Mesendoderm (in vitro differentiated cells): ENCODE measurements around the gene LRIG2.
A peak's percentile ranks its signal among the peaks of the same experiment; 100 is the strongest.

Experiments
- DNase-seq: peaks from one replicate; pipeline ENCODE4 v3.0.0; 2013
- H2AK5ac ChIP-seq: 2 replicates; pipeline ENCODE4 v1.6.1; 2013; ENCODE audit warnings: low read length, inconsistent platforms
- H2BK120ac ChIP-seq: 2 replicates; pipeline ENCODE4 v1.6.1; 2013; ENCODE audit warnings: low read depth, mild to moderate bottlenecking, low read length, moderate library complexity, mixed read lengths
- H2BK15ac ChIP-seq: replicated peaks from 2 replicates; pipeline ENCODE4 v1.6.1; 2013; ENCODE audit warnings: low read depth, mild to moderate bottlenecking, moderate library complexity
- H2BK5ac ChIP-seq: 2 replicates; pipeline ENCODE4 v1.6.1; 2013; ENCODE audit warnings: low read length, inconsistent platforms
- H3K18ac ChIP-seq: 2 replicates; pipeline ENCODE4 v1.6.1; 2013; ENCODE audit warnings: mild to moderate bottlenecking, low read length, mixed read lengths
- H3K23ac ChIP-seq: one replicate; pipeline ENCODE4 v1.6.1; 2013; ENCODE audit warnings: low read length
- H3K27ac ChIP-seq: 2 replicates; pipeline ENCODE4 v1.5.1; 2013; ENCODE audit warnings: low read depth, mild to moderate bottlenecking, inconsistent platforms, low read length, moderate library complexity
- H3K27me3 ChIP-seq: 2 replicates; pipeline ENCODE4 v1.6.1; 2013; ENCODE audit warnings: low read length, control low read depth, mild to moderate bottlenecking, inconsistent platforms; ENCODE audit not compliant: insufficient read depth, poor library complexity
- H3K36me3 ChIP-seq: 2 replicates; pipeline ENCODE4 v1.6.1; 2013; ENCODE audit warnings: low read length, inconsistent platforms; ENCODE audit not compliant: control insufficient read depth, insufficient read depth
- H3K4ac ChIP-seq: one replicate; pipeline ENCODE4 v1.6.1; 2013; ENCODE audit warnings: low read depth, mild to moderate bottlenecking, low read length, moderate library complexity
- H3K4me1 ChIP-seq: 2 replicates; pipeline ENCODE4 v1.6.1; 2013; ENCODE audit warnings: low read depth, low read length, inconsistent platforms; ENCODE audit not compliant: control insufficient read depth
- H3K4me2 ChIP-seq: 2 replicates; pipeline ENCODE4 v1.6.1; 2013; ENCODE audit warnings: low read length
- H3K4me3 ChIP-seq: 2 replicates; pipeline ENCODE4 v1.5.1; 2013; ENCODE audit warnings: mild to moderate bottlenecking, low read length
- H3K56ac ChIP-seq: one replicate; pipeline ENCODE4 v1.6.1; 2013; ENCODE audit warnings: low read length
- H3K79me1 ChIP-seq: 2 replicates; pipeline ENCODE4 v1.6.1; 2013; ENCODE audit warnings: low read length, inconsistent platforms
- H3K79me2 ChIP-seq: 2 replicates; pipeline ENCODE4 v1.6.1; 2013; ENCODE audit warnings: mild to moderate bottlenecking, low read length; ENCODE audit not compliant: control insufficient read depth, insufficient read depth
- H3K9ac ChIP-seq: 2 replicates; pipeline ENCODE4 v1.6.1; 2013; ENCODE audit warnings: low read length, inconsistent platforms
- H4K5ac ChIP-seq: one replicate; pipeline ENCODE4 v1.6.1; 2013; ENCODE audit warnings: low read length
- H4K8ac ChIP-seq: one replicate; pipeline ENCODE4 v1.6.1; 2013; ENCODE audit warnings: low read depth, mild to moderate bottlenecking, control low read depth, low read length, moderate library complexity
- WGBS: extraction: QIAGEN DNeasy Blood & Tissue Kit; methylation state at CpG from one replicate; pipeline ENCODE4 v1.1.7; 2013; ENCODE audit warnings: low lambda C conversion rate, missing lambda C conversion rate; ENCODE audit not compliant: insufficient coverage; ENCODE audit errors: extremely low coverage; 5-methylcytosine and 5-hydroxymethylcytosine counted together

LRIG2 gene

DNA sequence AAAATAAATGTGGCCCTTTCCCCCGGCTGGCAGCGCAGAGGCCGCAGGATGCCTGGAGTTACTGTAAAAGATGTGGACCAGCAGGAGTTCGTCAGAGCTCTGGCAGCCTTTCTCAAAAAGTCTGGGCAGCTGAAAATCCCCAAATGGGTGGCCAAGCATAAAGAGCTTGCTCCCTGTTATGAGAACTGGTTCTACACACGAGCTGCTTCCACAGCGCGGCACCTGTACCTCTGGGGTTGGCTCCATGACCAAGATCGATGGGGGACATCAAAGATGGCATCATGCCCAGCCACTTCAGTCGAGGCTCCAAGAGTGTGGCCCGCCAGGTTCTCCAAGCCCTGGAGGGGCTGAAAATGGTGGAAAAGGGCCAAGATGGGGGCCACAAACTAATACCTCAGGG, 95.9 kb downstream of the LRIG2 start:
- H3K4me1 ChIP-seq, result no peaks in the 10 kb centered on the region
- no peaks in the 10 kb centered on the region for H3K79me2 ChIP-seq
- H3K4me3 ChIP-seq, result no peak overlapping the region
- no peaks in the 10 kb centered on the region for H3K79me1 ChIP-seq
- no peak overlapping the region for H4K5ac ChIP-seq
- H2BK15ac ChIP-seq, result no peak overlapping the region
- no peak overlapping the region for H4K8ac ChIP-seq
- no peak for DNase-seq
- H3K4me2 ChIP-seq, result no peak overlapping the region
- no peak overlapping the region for H2AK5ac ChIP-seq
- H3K9ac ChIP-seq, result no peak overlapping the region
- H3K56ac ChIP-seq, result no peak overlapping the region
- H3K27me3 ChIP-seq, result no peaks in the 10 kb centered on the region
- H3K23ac ChIP-seq, result no peak overlapping the region
- H2BK5ac ChIP-seq, result no peak overlapping the region
- no peak overlapping the region for H3K18ac ChIP-seq
- H2BK120ac ChIP-seq, result no peak overlapping the region
- no peak overlapping the region for H3K27ac ChIP-seq
- WGBS, result no CpG with 5 or more reads among the region's 10 CpGs
- H3K36me3 ChIP-seq, result no peaks in the 10 kb centered on the region
- H3K4ac ChIP-seq, result no peak overlapping the region

GRCh38 chr1:113169591-113169990, 96.6 kb downstream of the LRIG2 start:
- Histone ChIP-seq H4K8ac (no peak overlapping the region), H3K79me1 (no peaks in the 10 kb centered on the region), H4K5ac (no peak overlapping the region)

GRCh38 chr1:113170519-113170918, 97.5 kb downstream of the LRIG2 start:
- Histone ChIP-seq H2BK120ac (no peak overlapping the region), H3K36me3 (no peaks in the 10 kb centered on the region), H3K27ac (no peak overlapping the region), H3K79me1 (no peaks in the 10 kb centered on the region), H3K4me3 (no peak overlapping the region), H3K9ac (no peak overlapping the region), H3K27me3 (no peaks in the 10 kb centered on the region), H3K4me1 (no peaks in the 10 kb centered on the region), H3K23ac (no peak overlapping the region), H2BK5ac (no peak overlapping the region), H4K8ac (no peak overlapping the region), H3K79me2 (no peaks in the 10 kb centered on the region), H4K5ac (no peak overlapping the region), H3K4me2 (no peak overlapping the region), H3K18ac (no peak overlapping the region), H2BK15ac (no peak overlapping the region), H2AK5ac (no peak overlapping the region), H3K4ac (no peak overlapping the region), H3K56ac (no peak overlapping the region)
- no CpG with 5 or more reads among the region's 4 CpGs for WGBS
- no peak for DNase-seq

More at GRCh38 chr1:113169591-113169990, 96.6 kb downstream of the LRIG2 start:
- H2BK15ac ChIP-seq, result no peak overlapping the region
- no peak overlapping the region for H2BK5ac ChIP-seq
- H2AK5ac ChIP-seq, result no peak overlapping the region
- no peak overlapping the region for H3K27ac ChIP-seq
- no peak overlapping the region for H3K18ac ChIP-seq
- H3K9ac ChIP-seq, result no peak overlapping the region
- no peaks in the 10 kb centered on the region for H3K36me3 ChIP-seq
- no peak overlapping the region for H3K4ac ChIP-seq
- H3K4me3 ChIP-seq, result no peak overlapping the region
- peak; percentile 23 for DNase-seq
- no peaks in the 10 kb centered on the region for H3K27me3 ChIP-seq
- H3K4me2 ChIP-seq, result no peak overlapping the region
- H3K56ac ChIP-seq, result no peak overlapping the region
- no peaks in the 10 kb centered on the region for H3K79me2 ChIP-seq
- no peak overlapping the region for H2BK120ac ChIP-seq
- no CpG with 5 or more reads among the region's 5 CpGs for WGBS
- H3K4me1 ChIP-seq, result no peaks in the 10 kb centered on the region
- H3K23ac ChIP-seq, result no peak overlapping the region

DNA sequence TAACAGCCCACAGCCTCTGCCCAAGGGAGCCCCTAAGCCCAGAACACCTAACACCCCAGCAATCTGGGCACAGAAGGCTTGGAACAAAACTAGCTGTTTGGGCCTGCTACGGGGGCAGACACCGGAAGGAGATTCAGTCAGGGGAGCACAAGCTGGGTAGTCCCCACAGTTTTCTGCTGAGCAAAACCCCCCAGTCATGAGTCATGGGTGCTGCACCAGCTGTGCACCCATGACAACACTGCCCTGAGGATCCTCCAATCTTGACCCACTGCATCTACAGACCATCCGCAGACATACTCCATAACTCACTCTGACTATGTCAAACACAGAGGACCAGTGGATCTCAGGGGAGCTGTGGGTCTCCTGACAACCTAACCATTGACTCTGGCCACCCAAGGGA, 105.1 kb downstream of the LRIG2 start:
- no peaks in the 10 kb centered on the region for H3K79me1 ChIP-seq
- H3K36me3 ChIP-seq, result no peaks in the 10 kb centered on the region
- no peaks in the 10 kb centered on the region for H3K27me3 ChIP-seq
- no peak overlapping the region for H4K5ac ChIP-seq
- H3K9ac ChIP-seq, result no peak overlapping the region
- H3K4me1 ChIP-seq, result no peaks in the 10 kb centered on the region
- no peak overlapping the region for H2BK5ac ChIP-seq
- no peak overlapping the region for H3K4me3 ChIP-seq
- no peak overlapping the region for H3K18ac ChIP-seq
- H3K23ac ChIP-seq, result no peak overlapping the region
- H2BK120ac ChIP-seq, result no peak overlapping the region
- H4K8ac ChIP-seq, result no peak overlapping the region
- no peak overlapping the region for H2AK5ac ChIP-seq
- no peak overlapping the region for H3K4me2 ChIP-seq
- H2BK15ac ChIP-seq, result no peak overlapping the region
- no peaks in the 10 kb centered on the region for H3K79me2 ChIP-seq
- no peak overlapping the region for H3K56ac ChIP-seq
- no peak overlapping the region for H3K27ac ChIP-seq
- no CpG with 5 or more reads among the region's 3 CpGs for whole genome bisulfite sequencing
- no peak overlapping the region for H3K4ac ChIP-seq
- DNase-seq, result no peak

GRCh38 chr1:113178522-113178921, 105.5 kb downstream of the LRIG2 start:
- Histone ChIP-seq H3K79me1 (no peaks in the 10 kb centered on the region), H3K56ac (no peak overlapping the region), H2AK5ac (no peak overlapping the region), H3K27ac (no peak overlapping the region), H3K23ac (no peak overlapping the region), H3K79me2 (no peaks in the 10 kb centered on the region), H3K4ac (no peak overlapping the region), H2BK5ac (no peak overlapping the region), H3K4me2 (no peak overlapping the region), H2BK120ac (no peak overlapping the region), H3K9ac (no peak overlapping the region), H4K8ac (no peak overlapping the region), H3K4me1 (no peaks in the 10 kb centered on the region), H4K5ac (no peak overlapping the region), H3K36me3 (no peaks in the 10 kb centered on the region), H3K27me3 (no peaks in the 10 kb centered on the region), H3K4me3 (no peak overlapping the region), H3K18ac (no peak overlapping the region), H2BK15ac (no peak overlapping the region)
- WGBS, result no CpG with 5 or more reads among the region's 3 CpGs
- no peak for DNase-seq
